ENCODE results near the gene SLX9. TPM values are rescaled to one million over a fixed set of nuclear protein-coding genes. Genes with fewer than 3 reads are reported as not detected.
"Not testable (repeated sequence)": the region's sequence is repeated elsewhere in the genome, so short reads cannot be mapped to it uniquely, and the experiment has no call there.

SLX9 gene
- total RNA-seq, 1 experiment from 2014 or later: 31.6 TPM

DNA sequence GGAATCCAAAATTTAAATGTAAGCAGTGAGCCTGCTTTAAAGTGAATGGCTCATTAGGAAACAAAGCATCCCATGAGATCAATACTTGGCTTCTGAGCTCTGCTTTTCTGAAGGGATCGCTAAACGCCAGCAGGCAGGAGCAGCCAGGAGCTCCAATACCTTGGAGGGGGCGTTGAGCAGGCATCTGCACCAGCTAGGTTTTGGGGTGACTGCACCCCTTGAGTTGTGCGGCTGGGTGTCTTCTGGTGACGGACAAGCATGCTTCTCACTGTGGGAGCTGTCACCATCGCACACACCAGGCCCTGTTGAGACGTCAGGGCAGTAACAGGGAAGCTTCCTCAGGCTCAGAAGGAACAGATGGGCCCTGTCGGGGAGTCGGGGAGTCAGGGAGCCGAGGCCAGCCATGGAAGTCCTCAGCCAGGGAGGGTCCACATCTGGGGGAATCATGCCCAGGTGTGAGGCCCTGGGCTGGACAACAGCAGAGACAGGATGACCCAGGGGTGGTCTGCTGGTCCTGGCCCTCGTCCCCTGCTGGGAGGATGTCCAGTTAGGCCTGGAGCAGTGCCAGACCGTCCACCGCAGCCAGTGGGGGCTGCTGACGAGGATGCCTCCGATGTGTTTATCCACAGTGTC is 76.7 kb downstream of the SLX9 start:
- no peaks in the 10 kb centered on the region for H3K27me3 ChIP-seq (replicated peaks)
- H3K36me3 ChIP-seq: no peaks in the 10 kb centered on the region
- peaks cover 47% of the 10 kb centered on the region for H3K4me1 ChIP-seq (replicated peaks)
- H3K27ac ChIP-seq: no peak overlapping the region
- no peak overlapping the region for H3K4me3 ChIP-seq
- H3K9me3 ChIP-seq (replicated peaks): no peaks in the 10 kb centered on the region
- peak in 1 of 2 experiments; percentile 14 for DNase-seq (ENCODE audit: low read depth in 1 of 2, low spot score in 2 of 2)

DNA sequence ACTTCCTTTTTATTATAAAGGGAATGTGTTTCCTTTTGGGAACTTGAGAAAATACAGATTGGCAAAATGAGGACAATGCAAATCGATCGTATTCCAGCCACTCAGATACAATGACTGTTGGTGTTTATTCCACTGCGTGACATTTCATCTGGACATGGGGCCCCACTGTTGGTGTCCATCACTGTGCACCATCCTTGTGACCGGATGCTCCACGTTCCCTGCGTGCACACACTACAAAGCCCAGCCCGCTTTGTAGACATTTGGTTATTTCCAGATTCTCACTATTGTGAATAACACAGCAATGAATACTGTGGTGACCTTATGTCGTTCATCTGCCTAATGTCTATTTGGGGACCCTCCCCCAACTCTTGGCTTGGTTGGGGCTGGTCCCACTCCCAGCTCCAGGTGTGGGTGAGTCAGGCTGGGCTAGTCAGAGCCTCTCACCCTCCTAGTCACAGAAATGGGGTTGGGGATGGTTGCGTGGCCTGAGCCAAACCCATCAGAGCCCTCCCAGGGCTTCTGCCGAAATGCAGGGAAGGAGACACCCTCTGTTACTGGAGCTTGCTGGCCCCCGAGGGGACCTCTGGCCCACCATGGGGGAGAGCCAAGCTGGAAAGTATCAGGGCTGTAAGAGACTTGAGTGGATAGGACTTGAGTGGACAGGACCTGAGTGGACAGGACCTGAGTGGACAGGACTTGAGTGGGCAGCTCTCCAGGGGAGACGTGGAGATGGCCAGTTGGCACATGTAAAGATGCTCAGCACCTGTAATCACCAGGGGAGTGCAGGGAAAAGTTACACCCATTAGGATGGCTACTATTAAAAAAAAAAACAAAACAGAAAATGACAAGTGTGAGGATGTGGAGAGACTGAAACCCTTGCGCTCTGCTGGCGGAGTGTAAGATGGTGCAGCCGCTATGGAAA is 77.5 kb downstream of the SLX9 start:
- DNase-seq (ENCODE audit: low read depth in 1 of 2, low spot score in 2 of 2): no peak
- Histone ChIP-seq H3K4me3 (no peak overlapping the region), H3K36me3 (no peaks in the 10 kb centered on the region)

DNA sequence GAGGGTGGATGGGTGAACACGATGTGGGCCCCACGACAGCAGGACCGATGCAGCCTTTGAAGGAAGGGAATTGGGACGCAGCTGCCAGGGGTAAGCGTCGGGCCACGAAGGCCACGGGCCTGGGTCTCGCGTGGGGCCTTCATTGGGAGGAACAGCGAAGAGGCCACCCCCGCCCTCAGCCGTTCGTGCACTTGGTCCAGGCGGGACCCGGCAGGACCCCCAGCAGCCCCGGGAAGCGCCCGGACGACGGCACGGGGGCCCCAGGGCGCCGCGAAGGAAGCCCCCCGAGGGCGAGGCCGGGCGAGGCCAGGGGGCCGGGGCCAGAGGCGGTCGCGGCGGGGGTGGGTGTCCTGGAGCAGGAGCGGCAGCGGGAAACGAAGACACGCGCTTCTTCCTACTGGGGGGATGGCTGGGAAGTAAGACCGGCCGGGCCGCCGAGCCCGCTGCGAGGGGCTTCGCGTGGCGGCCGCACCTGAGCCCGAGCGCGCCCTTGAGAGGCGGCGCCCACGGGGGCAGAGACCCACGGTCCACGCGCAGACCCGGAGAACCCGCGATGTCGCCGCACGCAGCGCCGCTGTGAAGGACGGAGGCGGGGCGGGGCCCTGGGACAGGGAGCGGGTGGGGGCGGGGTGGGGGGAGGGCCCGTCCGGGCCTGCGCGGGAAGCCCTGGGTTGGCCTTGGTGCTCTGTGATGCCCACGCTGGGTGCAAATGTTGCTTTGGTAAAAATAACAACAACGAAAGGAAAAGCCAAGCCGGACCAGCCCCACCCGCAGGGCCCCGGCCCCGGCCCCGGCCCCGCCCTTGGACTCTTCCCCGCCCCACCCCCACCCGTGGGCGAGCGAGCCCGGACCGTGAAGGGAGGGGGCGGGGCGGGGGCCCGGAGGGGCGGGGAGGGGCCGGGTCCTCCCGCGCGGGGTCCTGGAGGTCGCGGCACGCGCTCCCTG is 78.6 kb downstream of the SLX9 start:
- H3K36me3 ChIP-seq: no peaks in the 10 kb centered on the region
- no peak for DNase-seq (ENCODE audit: low read depth in 1 of 2, low spot score in 2 of 2)
- peak overlapping the region; percentile 31; the same call in 1 of the 2 replicates for H3K27ac ChIP-seq
- no peaks in the 10 kb centered on the region for H3K27me3 ChIP-seq (replicated peaks)
- peaks cover under 1% of the 10 kb centered on the region for H3K9me3 ChIP-seq (replicated peaks)
- peak overlapping the region; percentile 33 for H3K4me3 ChIP-seq
- peaks cover 28% of the 10 kb centered on the region for H3K4me1 ChIP-seq (replicated peaks)

More for the DNA sequence above, 77.5 kb downstream of the SLX9 start:
- Histone ChIP-seq H3K27me3 (replicated peaks) (no peaks in the 10 kb centered on the region), H3K4me1 (replicated peaks) (peaks cover 39% of the 10 kb centered on the region), H3K9me3 (replicated peaks) (no peaks in the 10 kb centered on the region), H3K27ac (no peak overlapping the region)

DNA sequence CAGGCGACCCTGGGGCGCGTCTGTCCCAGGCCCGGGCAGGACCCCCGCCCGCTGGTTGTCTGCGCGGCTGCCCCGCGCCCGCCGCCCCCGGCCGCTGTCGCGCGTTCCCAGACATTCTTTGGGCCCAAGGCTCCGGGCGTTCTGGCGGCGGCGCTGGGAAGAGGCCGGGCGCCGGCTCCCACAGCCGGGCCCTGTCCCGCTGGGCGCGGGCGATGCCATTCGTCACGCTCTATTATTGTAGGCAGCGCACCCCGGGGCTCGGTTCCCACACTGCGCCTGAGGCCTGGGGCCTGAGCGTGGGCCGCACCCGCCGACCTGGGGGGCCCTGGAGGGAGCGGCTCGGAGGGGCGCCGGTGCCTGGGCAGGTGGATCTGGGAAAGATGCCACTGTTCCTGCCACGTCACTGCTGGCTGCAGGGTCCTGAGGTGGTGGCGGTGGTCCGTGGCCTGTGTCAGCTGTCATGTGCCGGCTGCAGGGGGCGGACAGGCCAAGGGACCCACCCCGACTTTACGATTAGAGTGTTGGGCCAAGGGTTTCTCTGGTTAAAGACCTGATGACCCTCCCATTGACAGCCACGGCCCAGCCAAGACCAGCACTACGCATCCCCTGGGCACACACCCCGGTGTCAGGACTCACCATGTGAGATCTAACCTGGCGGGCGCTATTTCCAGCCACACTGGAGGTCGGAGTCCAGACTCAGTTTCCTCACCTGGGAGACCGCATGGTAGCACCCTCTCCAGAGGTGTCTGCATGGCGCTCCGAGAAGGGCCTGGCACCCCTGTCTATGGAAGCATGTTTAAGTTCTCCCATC is 79.5 kb downstream of the SLX9 start:
- Histone ChIP-seq H3K4me1 (replicated peaks) (peaks cover 21% of the 10 kb centered on the region), H3K4me3 (no peak overlapping the region), H3K36me3 (no peaks in the 10 kb centered on the region), H3K27ac (no peak overlapping the region), H3K9me3 (replicated peaks) (peaks cover 6% of the 10 kb centered on the region), H3K27me3 (replicated peaks) (no peaks in the 10 kb centered on the region)
- DNase-seq (ENCODE audit: low read depth in 1 of 2, low spot score in 2 of 2): no peak

DNA sequence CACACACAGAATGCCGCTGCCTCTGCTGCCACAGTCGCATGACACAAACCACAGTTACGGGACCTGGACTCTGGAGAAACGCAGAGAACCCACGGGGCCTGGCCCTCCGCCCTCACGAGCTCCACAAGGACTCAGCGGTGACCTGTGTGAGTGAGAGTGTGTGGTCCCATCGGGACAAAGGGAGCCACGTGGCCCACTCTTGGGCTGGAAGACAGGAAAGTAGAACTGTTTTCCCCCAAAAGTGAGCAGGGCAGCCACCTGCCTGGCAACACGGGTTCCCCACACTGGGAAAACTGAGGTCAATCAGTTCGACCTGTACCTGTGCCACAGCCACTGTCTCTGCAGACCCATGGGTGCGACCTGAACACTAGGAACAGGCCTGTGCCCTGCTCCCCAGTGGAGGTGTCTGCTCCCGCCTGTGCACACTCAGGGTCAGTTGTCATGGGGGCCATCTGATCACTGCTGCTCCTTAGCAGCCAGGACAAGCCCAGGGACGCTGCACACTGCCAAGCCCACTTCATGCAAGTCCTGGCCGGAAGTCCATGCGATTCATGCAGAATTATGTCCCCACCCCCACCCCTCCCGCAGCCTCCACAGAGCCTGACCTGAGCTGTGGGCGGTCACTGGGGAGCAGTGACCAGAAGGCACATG is 80.2 kb downstream of the SLX9 start:
- H3K36me3 ChIP-seq: no peaks in the 10 kb centered on the region
- DNase-seq (ENCODE audit: low read depth in 1 of 2, low spot score in 2 of 2): no peak
- no peaks in the 10 kb centered on the region for H3K27me3 ChIP-seq (replicated peaks)
- no peak overlapping the region for H3K4me3 ChIP-seq
- no peak overlapping the region for H3K27ac ChIP-seq
- peaks cover 21% of the 10 kb centered on the region for H3K4me1 ChIP-seq (replicated peaks)
- H3K9me3 ChIP-seq (replicated peaks): peaks cover 6% of the 10 kb centered on the region

DNA sequence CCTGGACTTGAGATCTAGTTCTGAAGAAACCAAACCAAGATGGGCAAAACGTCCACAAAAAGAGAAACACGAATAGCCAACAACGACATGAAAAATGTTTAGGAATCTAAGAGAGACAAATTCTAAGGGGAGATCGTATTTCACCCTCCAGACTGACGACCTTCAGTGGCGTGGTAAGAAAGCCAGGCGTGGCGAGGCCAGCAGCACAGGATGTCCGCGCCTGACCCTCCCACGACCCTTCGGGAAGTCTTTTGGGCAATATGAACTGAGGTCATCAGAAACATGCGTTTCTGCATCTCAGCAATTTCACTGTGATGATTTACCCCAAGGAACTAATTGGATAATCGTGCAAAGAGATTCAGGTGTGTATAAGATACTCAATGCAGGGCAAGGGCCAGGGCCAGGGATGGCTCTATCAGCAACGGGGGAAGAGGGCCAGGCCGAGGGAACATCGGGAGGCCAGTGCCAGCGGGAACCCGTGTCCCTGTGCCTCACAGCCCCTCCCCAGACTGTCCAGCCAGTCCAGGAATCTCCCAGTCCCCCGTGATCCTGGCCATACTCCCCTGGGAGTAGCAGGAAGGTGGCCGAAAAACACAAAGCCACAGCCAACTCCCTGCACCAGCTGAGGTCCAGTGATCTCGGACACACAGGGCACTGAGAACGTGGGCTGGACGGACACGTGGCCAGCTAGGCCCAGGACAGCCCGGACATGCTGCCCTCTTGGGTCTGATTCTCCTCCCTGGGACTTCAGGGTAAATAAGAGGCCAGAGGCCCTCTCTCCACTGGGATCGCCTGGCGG is 81.0 kb downstream of the SLX9 start:
- Histone ChIP-seq H3K27ac (no peak overlapping the region), H3K27me3 (replicated peaks) (no peaks in the 10 kb centered on the region), H3K4me1 (replicated peaks) (peaks cover 21% of the 10 kb centered on the region), H3K9me3 (replicated peaks) (peaks cover 6% of the 10 kb centered on the region), H3K4me3 (no peak overlapping the region), H3K36me3 (no peaks in the 10 kb centered on the region)
- DNase-seq (ENCODE audit: low read depth in 1 of 2, low spot score in 2 of 2): no peak

DNA sequence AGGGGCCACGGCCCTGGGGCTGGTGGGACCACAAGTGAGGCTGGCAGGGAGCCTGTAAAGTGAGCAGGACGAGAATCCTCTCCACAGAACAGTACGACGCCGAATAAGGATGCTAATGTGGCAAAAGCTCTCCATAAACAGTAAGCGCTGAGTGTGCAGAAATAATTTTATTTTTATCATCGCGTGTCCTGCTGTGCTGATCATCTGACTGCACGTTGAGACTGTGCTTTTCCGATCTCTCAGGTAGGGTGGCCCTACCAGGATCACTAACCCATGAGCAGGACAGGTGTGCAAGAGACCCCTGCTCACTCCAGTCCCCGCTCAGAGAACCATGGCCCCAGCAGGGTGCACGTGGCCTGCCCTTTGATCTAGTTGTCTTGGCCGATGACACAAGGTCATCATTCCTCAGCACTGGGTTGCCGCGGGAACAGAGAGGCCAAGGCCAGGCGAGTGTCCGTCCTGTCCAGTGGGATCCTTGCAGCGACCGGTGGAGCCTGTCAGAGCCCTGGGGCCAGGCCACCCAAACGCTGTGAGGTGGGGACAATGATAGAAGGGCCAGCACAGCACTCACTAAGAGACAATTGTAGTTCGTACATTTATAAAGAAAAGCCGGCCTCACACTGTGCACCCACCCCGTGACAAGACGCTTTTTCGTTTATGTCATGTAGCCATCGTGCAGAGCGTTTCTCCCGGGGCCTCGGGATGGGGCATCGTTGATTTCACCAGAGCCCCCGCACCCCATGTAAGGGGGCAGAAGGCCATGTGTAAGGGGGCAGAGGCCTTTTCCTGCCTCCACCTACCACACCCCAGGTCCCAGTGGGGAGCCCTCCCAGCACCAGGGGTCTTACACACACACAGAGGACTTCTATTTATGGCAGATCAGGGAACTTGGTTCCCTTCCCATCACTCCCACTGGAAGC is 81.9 kb downstream of the SLX9 start:
- peaks cover 18% of the 10 kb centered on the region for H3K4me1 ChIP-seq (replicated peaks)
- H3K27me3 ChIP-seq (replicated peaks): no peaks in the 10 kb centered on the region
- DNase-seq (ENCODE audit: low read depth in 1 of 2, low spot score in 2 of 2): no peak
- no peak overlapping the region for H3K27ac ChIP-seq
- no peak overlapping the region for H3K4me3 ChIP-seq
- H3K36me3 ChIP-seq: no peaks in the 10 kb centered on the region
- H3K9me3 ChIP-seq (replicated peaks): peaks cover 6% of the 10 kb centered on the region

DNA sequence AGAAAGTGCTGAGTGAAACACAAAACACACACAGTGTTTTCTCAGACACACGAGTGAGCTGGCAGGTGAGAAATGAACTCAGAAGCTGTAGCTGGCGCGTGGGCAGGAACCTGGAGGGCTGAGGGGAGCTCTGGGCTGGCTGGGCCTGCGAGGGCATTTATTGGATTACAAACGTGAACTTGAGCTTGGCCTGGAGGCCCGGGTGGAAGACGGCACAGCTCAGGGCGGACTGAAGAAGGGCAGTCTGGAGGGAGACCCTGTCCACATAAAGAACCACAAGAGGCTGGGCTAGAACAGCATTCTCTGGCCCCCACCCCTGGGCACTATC is 82.5 kb downstream of the SLX9 start:
- no peak for DNase-seq (ENCODE audit: low read depth in 1 of 2, low spot score in 2 of 2)
- Histone ChIP-seq H3K36me3 (no peaks in the 10 kb centered on the region), H3K27me3 (replicated peaks) (no peaks in the 10 kb centered on the region), H3K9me3 (replicated peaks) (peaks cover 6% of the 10 kb centered on the region), H3K27ac (no peak overlapping the region), H3K4me3 (no peak overlapping the region), H3K4me1 (replicated peaks) (peaks cover 12% of the 10 kb centered on the region)

DNA sequence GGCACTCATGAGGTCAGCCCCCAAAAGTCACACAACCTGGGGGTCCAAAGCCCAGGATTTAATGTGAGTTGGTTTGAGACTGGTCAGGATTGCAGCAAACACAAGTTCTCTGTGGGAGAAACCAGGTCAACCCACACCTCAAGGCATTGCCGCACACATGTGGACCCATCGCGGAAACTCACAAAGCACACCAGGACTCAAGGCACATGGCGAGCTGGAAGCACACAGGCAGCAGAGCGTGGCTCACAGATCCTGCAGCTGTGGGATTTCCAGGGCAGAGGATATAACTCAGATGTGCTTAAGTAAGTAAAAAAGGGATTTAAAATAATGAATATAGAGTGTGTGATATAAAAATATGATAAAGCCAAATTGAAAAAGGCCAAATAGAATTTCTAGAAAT is 82.9 kb downstream of the SLX9 start:
- Histone ChIP-seq H3K4me3 (no peak overlapping the region), H3K4me1 (replicated peaks) (peaks cover 10% of the 10 kb centered on the region), H3K36me3 (no peaks in the 10 kb centered on the region), H3K27ac (no peak overlapping the region), H3K9me3 (replicated peaks) (peaks cover 6% of the 10 kb centered on the region), H3K27me3 (replicated peaks) (no peaks in the 10 kb centered on the region)
- no peak for DNase-seq (ENCODE audit: low read depth in 1 of 2, low spot score in 2 of 2)

DNA sequence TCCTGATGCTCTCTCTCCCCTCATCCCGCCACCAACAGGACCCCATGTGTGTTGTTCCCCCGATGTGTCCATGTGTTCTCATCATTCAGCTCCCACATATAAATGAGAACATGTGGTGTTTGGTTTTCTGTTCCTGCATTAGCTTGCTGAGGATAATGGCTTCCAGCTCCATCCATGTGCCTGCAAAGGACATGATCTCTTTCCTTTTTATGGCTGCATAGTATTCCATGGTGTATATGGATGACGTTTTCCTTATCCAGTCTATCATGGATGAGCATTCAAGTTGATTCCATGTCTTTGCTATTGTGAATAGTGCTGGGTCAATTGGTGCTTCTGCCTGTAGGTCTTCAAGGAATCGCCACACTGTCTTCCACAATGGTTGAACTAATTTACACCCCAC is 84.7 kb downstream of the SLX9 start:
- not testable (repeated sequence) for H3K4me3 ChIP-seq; H3K27ac ChIP-seq; H3K9me3 ChIP-seq (replicated peaks); H3K27me3 ChIP-seq (replicated peaks); DNase-seq (ENCODE audit: low read depth in 1 of 2, low spot score in 2 of 2); H3K4me1 ChIP-seq (replicated peaks); H3K36me3 ChIP-seq

DNA sequence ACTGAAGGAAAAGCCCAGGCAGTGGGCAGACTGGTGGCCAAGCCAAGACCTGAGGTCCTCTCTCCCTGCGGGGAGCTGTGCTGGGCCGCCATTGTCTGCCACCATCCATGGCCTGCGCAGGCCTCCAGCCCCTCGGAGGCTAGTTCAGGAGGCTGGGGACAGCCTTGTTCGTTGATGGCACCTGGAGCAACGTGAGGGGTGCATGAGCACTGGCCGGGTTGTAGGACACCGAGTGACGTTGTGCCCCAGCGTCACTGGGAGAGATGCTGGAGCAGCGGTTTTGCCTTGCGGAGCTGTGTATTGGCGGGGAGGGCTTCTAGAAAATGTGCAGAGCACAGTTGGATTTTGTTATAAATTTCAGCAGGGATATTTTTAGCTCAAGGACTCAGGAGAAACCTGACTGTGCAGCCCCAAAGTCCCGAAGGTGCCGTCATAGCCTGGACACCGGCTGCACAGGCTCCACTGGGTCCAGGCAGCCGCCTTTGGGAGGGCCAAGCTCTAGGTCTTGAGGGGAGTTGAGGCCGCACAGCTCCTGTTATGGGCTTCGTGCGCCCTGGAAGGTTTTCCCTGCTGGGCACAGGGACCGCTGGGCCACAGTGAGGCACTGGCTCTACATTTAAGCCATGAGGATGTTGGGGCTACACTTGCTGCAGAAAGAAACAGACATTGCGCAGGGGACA is 86.4 kb downstream of the SLX9 start:
- H3K27me3 ChIP-seq (replicated peaks): no peaks in the 10 kb centered on the region
- no peak overlapping the region for H3K27ac ChIP-seq
- no peak for DNase-seq (ENCODE audit: low read depth in 1 of 2, low spot score in 2 of 2)
- H3K4me3 ChIP-seq: no peak overlapping the region
- peaks cover 6% of the 10 kb centered on the region for H3K9me3 ChIP-seq (replicated peaks)
- H3K36me3 ChIP-seq: no peaks in the 10 kb centered on the region
- H3K4me1 ChIP-seq (replicated peaks): peaks cover 13% of the 10 kb centered on the region

Data from SJSA1 (cell line).